ENCODE results near the gene DYNLRB1. TPM values are rescaled to one million over a fixed set of nuclear protein-coding genes. Genes with fewer than 3 reads are reported as not detected.
A peak's percentile ranks its signal among the peaks of the same experiment; 100 is the strongest.

Gene DYNLRB1
- total RNA-seq, 4 donors from 2014 or later, result 20.8 to 289 (median 149) TPM

DNA sequence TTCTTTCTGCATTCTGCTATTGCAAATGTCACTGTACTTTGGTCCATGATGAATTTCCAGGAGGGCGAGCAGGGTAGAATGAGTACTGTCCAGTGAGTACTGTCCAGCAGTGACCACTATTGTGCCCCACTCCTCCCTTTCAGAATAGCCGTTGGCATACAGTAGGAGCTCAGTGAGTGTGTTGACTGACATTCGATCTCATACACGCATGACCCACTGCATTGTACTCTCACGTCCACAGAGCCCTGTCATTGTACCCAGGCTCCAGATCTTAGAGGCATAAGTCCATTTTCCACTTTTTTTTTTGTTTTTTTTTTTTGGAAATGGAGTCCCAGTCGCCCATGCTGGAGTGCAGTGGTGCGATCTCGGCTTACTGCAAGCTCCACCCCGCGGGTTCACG is 8.2 kb downstream of the DYNLRB1 start:
- no peaks in the 10 kb centered on the region for H3K9me3 ChIP-seq
- intact Hi-C loops (cut with DNase I; ENCODE audit: low total_unique reads), result no loop called here
- peaks cover 5 to 13% of the 10 kb centered on the region in 2 donors for H3K4me1 ChIP-seq
- H3K27ac ChIP-seq, result peak overlapping the region; percentile 76 to 88
- H3K36me3 ChIP-seq, result no peaks in the 10 kb centered on the region
- DNase-seq, result no peak
- TF ChIP-seq CTCF (IDR thresholded peaks at IDR 0.05) (no peak), POLR2A (IDR thresholded peaks at IDR 0.05) (no peak)
- H3K4me3 ChIP-seq, result no peak overlapping the region
- H3K27me3 ChIP-seq, result no peaks in the 10 kb centered on the region

- H3K9me3 ChIP-seq, result no peaks in the 10 kb centered on the region
- intact Hi-C loops (cut with DNase I; ENCODE audit: low total_unique reads), result no loop called here
- H3K4me1 ChIP-seq, result peaks cover 5 to 13% of the 10 kb centered on the region in 2 donors
- no peaks in the 10 kb centered on the region for H3K27me3 ChIP-seq
- peak overlapping the region; percentile 76 to 88 for H3K27ac ChIP-seq
- no peak for TF ChIP-seq CTCF (IDR thresholded peaks at IDR 0.05)
- no peak for TF ChIP-seq POLR2A (IDR thresholded peaks at IDR 0.05)
- H3K36me3 ChIP-seq, result no peaks in the 10 kb centered on the region
- H3K4me3 ChIP-seq, result no peak overlapping the region
- no peak for DNase-seq
Measured at GRCh38 chr20:34525342-34525708, 9.1 kb downstream of the DYNLRB1 start.

- Histone ChIP-seq H3K9me3 (no peaks in the 10 kb centered on the region), H3K4me1 (peaks cover 5 to 13% of the 10 kb centered on the region in 2 donors), H3K27me3 (no peaks in the 10 kb centered on the region), H3K27ac (peak overlapping the region; percentile 76 to 88), H3K36me3 (no peaks in the 10 kb centered on the region), H3K4me3 (no peak overlapping the region)
- peak; percentile 79 to 90 for DNase-seq
- intact Hi-C loops (cut with DNase I; ENCODE audit: low total_unique reads), result no loop called here
- TF ChIP-seq POLR2A (IDR thresholded peaks at IDR 0.05) (no peak), CTCF (IDR thresholded peaks at IDR 0.05) (no peak)
Measured at GRCh38 chr20:34525709-34526416, 9.6 kb downstream of the DYNLRB1 start.

- H3K27ac ChIP-seq, result peak overlapping the region; percentile 76 to 88
- H3K4me3 ChIP-seq, result no peak overlapping the region
- H3K4me1 ChIP-seq, result peaks cover 5 to 13% of the 10 kb centered on the region in 2 donors
- H3K36me3 ChIP-seq, result no peaks in the 10 kb centered on the region
- no peak for DNase-seq
- intact Hi-C loops (cut with DNase I; ENCODE audit: low total_unique reads), result no loop called here
- no peaks in the 10 kb centered on the region for H3K27me3 ChIP-seq
- no peaks in the 10 kb centered on the region for H3K9me3 ChIP-seq
- no peak for TF ChIP-seq POLR2A (IDR thresholded peaks at IDR 0.05)
- no peak for TF ChIP-seq CTCF (IDR thresholded peaks at IDR 0.05)
Measured at GRCh38 chr20:34526466-34526865, 10.2 kb downstream of the DYNLRB1 start.

GRCh38 chr20:34527016-34527415 is 10.8 kb downstream of the DYNLRB1 start:
- Histone ChIP-seq H3K4me3 (no peak overlapping the region), H3K9me3 (no peaks in the 10 kb centered on the region), H3K27me3 (no peaks in the 10 kb centered on the region), H3K4me1 (peaks cover 5 to 13% of the 10 kb centered on the region in 2 donors), H3K27ac (peak overlapping the region; percentile 76 to 88), H3K36me3 (no peaks in the 10 kb centered on the region)
- no peak for TF ChIP-seq CTCF (IDR thresholded peaks at IDR 0.05)
- no peak for TF ChIP-seq POLR2A (IDR thresholded peaks at IDR 0.05)
- intact Hi-C loops (cut with DNase I; ENCODE audit: low total_unique reads), result no loop called here
- no peak for DNase-seq
